ENCODE measurements around the gene RANBP3.

Gene RANBP3

DNA sequence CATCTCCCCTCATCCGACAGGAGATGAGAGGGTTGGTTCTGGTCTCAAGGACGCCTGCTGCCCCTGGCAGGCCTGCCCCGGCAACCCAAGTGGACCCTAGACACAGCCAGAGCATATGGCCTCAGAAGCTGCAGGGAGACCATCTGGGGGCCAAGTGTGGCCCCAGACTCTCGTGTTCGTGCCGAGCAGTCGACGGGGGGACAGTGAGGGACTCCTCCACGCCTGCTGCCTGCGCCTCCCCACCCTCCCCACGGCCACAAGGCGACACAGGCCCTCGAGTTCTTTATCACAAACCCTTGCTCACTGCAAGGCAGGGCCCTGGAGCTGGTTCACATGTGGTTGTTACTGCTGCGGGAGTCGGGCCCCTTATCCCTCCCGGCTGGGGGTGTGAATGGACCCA lies 54.6 kb downstream of the RANBP3 start:
- no peak for DNase-seq

DNA sequence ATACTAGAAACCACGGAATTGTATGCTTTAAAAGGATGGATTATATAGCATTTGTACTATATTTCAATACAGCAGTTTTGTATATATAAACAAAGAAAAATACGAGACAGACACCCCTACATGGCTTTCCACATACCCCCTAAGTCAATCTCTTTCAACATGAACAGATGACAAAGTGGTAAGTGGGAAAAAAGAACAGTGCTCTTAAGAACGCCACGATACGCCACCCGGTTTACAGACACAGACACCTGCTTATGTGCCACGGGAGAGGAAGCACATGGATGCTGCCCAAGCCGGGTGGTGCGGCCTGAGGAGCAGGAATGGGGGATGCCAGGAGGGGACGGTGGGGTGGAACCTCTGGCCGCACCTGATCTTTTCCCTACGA lies 55.8 kb downstream of the RANBP3 start:
- no peak for DNase-seq

DNA sequence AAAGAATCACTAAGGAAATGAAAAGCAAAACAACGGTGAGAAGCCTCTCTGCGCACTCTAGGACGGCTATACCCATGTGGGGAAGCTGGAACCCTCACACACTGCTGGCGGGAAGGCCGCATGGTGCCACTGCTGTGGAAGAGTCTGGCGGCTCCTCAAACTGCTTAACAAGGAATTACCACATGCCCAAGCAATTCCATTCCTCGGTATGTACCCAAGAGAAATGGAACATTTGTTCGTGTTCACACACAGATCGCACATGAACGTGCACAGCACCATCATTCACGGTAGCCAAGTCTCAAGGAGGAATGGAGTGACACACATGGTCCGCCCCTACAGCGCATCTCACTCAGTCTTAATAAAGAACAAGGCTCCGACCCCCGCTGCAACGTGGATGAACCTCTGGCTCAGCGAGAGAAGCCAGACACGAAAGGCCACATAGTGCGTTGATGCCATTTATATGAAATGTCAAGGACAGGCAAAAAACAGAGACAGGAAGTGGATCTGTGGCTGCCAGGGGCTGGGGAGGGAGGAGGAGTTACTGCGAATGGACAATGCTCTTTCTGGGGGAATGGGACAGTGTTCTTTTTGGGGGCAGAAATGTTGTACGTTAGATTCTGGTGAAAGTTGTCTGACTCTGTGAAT lies 56.3 kb downstream of the RANBP3 start:
- no peak for DNase-seq

DNA sequence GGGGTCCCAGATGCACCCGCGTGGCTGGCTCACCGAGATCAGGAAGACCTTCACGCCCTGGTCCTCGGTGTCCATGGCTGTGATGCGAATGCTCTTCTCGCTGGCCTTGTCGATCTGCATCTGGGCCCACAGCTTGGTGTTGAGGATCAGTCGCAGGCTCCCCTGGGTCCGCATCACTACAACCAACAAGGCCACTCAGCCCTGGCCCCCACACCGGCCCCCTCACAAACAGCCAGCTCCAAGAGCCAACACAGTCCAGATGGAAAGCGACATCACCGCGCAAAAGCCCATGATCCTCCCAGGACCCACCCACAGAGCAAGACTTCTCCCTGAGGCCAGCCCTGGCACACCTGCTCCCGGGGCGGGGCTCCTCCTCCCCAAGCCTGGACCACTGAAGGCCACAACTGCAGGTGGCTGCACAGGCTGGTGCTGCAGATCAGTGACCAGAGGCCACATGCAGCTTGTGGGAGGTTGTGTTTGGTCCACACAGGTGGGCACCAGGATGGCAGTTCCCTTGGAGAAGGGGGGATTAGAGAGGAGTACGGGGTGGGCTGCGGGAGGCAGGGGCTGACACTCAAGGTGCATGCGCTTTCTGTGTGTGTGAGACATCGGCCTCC lies 59.4 kb downstream of the RANBP3 start:
- no peak for DNase-seq

DNA sequence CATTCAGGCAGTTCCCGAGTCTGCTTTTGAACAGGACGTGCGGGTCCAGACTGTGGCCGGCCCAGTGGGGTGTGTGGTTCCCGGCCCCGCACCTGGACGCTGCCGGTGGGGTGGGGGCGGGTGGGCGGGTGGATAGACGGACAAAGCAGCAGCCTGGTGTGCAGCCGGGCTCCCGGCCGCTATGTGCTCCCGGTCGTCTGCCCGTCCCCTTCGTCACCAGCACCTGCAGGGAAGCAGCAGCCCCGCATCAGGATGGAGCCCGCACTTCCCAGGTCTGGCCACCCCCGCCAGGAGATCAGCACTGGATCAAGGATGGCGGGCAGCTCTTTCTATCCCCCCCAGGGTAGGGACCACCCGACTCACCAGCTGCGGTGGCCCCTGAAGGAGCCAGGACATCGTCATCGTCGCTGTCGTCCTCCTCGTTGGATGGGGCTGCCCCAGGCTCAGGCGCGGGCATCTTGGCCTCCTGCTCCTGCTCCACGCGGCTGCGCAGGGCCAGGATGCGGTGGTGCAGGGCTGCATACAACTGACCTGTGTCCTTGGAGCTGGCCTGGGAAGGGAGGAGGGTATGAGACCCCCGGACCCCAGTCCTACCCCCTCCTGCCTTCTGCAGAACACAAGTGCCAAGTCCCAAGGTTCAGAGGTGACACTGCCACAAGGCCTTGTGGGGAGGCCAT lies 60.4 kb downstream of the RANBP3 start:
- no peak for DNase-seq

DNA sequence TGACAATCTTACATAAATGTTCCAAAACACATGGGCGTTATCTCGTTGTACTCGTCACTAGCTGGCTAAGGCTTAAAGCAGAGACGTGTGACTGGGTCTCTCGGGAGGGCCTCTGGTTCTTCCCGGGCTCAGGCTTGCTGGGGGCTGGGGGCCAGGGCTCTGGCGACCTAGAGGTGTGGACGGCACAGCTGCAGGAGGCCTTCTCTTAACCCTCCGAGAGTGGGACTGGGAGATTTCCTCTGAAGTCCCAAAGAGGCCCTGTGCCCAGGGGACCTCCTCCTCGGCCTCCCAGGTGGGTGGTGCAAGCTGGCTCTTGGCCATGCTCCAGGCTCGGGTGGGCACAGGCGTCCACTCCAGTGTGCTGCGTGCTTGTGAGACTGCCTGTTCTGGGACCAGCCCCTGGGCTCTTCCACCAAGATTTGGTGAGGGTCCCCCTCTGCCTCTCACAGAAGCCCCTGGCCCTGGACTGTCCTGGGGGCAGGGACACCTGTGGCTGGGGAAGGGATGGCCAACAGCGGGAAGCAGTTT lies 61.7 kb downstream of the RANBP3 start:
- no peak for DNase-seq

DNA sequence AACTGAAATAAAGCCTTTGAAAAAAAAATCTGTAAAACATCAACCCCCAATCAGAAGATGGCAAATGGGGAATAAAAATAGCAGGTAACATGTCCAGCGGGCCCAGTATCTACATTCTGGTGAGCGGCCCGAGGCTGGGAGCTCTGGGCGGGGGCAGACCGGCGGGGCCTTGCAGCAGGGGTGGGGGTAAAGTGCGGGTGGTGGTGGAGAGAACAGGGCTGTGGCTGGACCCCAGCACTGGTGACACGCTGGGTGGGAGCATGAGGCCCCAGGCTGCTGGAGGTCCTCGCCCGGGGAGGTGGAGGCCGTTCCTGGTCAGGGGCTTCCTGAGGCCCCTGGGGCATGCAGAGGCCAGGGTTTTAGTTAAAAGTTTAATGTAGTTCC lies 62.2 kb downstream of the RANBP3 start:
- no peak for DNase-seq

DNA sequence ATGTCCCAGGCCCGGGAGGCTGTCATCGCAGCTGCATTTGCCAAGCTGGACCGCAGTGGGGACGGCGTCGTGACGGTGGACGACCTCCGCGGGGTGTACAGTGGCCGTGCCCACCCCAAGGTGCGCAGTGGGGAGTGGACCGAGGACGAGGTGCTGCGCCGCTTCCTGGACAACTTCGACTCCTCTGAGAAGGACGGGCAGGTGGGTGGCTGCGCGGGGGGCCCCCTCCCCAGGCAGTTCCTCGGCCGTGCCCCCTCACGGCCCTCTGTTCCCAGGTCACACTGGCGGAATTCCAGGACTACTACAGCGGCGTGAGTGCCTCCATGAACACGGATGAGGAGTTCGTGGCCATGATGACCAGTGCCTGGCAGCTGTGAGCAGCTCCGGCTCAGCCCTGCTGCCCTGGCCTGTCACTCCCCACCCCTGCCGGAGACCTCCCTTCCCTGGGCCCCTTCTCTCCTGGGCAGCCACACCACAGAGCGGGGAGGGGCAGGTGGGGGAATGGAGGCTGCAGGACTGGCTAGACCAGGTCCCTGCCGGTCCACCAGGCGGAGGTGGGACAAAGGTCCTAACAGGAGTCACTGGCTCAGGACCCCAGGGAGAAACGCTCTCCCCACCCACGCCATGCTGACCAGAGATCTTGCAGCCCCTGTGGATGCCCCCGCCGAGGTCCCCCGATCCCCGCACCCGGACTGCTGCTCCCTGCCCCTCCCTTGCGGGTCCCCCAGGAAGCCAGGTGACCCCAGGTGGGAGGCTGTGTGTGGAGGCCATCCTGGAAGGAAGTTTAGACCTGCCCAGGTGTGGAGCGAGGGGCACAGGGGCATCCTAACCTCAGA lies 62.8 kb downstream of the RANBP3 start:
- no peak for DNase-seq

DNA sequence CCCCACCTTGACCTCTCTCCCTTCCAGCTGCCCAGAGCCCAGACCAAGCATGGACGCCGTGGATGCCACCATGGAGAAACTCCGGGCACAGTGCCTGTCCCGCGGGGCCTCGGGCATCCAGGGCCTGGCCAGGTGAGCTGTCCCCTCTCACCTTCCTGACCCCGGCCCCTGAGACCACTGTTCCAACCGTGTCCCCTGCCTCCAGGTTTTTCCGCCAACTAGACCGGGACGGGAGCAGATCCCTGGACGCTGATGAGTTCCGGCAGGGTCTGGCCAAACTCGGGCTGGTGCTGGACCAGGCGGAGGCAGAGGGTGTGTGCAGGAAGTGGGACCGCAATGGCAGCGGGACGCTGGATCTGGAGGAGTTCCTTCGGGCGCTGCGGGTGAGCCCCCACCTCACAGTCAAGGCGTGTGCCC lies 63.6 kb downstream of the RANBP3 start:
- DNase-seq, result no peak

DNA sequence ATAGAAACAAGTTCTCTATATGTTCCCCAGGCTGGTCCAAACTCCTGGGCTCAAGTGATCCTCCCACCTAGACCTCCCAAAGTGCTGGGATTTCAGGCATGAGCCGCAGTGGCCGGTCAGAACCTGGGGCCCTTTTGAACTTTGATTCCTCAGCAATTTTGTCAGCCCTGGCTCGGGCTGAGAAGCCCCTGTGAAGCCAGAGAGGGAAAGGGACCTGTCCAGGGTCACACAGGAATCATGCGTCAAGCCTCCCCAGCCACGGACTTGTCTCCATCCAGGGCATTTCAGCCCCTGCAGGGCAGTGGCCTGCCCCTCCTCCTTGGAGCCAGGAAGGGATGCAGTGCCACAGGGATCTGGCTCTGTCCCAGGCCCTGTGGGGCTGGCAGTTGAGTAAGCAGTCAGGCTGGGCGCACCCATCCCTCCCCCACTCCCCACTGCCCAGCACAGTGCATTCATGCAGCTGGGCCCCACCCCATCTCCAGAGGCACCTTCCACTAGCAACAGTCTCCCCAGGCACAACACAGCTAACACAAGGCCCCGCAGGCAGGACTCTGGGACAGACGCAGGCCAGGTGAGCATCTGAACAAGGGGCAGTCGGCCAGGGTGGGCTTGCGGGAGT lies 64.1 kb downstream of the RANBP3 start, which contains the start of gene CAPS:
TSS of gene CAPS (plus strand) at position 516 of the 619 bp plus-strand sequence. CDS start 153 bp downstream, outside the sequence.
- DNase-seq, result no peak

DNA sequence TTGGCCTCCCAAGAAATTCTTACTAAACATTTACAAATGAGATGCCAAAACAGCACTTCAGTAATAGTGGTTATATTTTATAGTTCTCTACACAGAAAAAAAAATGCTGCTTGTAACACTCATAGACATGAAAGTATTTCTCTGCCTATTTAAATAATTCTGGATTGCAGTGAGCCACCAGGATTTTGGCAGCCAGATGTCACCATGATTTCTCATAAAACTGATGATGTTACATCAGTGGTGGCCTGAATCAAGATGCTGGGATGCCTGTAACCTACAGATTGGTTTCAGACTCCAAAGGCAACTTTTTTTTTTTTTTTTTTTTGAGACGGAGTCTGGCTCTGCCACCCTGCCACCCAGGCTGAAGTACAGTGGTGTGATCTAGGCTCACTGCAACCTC lies 66.6 kb downstream of the RANBP3 start:
- DNase-seq, result no peak

DNA sequence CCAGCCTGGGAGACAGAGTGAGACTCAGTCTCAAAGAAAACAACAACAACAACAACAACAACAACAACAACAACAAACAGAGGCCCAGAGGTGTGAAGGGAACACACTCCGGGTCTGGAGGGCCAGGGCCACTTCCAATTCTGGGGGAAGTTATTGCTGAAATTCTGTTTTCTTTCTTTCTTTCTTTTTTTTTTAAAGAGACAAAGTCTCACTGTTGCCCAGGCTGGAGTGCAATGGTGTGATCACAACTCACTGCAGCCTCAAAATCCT lies 67.4 kb downstream of the RANBP3 start:
- DNase-seq, result no peak

DNA sequence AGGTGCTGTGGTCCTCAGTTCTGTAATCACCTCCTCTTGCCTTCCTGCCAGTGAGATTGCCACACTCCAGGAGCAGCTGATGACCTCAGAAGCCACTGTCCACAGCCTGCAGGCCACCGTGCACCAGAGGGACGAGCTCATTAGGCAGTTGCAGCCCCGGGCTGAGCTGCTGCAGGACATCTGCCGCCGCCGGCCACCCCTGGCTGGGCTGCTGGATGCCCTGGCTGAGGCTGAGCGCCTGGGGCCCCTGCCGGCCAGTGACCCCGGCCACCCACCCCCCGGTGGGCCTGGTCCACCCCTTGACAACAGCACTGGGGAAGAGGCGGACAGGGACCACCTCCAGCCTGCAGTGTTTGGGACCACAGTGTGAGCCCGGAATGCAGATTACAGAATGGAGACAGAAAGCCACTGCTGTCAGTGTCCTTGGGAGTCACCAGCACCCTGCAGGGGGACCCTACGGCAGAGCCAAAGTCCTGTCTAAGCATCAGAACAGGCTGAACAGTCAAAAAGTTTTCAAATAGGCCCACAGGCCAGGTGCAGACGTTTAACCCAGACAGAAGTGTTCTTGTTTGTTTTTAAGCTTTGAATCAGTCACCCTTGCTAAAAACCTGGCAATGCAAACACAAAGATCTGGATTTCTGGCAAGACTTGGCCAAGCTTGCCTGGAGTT lies 69.0 kb downstream of the RANBP3 start:
- no peak for DNase-seq

DNA sequence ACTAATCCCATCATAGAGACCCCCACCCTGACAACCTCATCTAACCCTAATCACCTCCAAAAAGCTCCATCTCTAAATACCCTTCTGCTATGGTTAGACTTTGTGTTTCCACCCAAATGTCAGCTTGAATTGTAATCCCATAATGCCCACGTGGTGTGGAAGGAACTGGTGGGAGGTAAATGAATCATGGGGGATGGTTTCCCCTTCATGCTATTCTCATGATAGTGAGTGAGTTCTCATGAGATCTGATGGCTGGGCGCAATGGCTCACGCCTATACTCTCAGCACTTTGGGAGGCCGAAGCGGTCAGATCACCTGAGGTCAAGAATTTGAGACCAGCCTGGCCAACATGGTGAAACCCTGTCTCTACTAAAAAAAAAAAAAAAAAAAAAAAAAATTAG lies 70.7 kb downstream of the RANBP3 start:
- DNase-seq, result no peak

DNA sequence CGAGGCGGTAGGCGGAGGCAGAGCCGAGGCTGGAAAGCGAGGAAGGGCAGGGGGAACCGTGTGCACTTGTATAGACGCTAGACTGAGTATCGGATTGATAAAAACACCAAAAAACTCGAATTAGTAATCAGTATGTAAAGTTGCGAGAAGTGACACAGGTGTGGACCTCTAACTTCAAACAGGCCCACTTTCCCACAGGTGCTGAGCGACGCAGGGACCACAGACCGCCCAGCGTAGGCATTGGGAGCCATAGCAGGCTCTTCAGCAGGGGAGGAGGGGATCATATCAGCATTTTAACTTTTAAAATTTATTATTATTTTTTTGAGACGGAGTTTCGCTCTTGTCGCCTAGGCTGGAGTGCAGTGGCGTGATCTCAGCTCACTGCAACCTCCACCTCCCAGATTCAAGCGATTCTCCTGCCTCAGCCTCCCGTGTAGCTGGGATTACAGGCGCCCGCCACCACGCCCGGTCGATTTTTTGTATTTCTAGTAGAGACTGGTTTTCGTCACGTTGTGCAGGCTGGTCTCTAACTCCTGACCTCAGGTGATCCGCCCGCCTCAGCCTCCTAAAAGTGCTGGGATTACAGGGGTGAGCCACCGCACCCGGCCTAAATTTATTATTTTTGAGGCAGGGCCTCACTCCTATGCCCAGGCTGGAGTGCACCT lies 72.7 kb downstream of the RANBP3 start:
- no peak for DNase-seq

DNA sequence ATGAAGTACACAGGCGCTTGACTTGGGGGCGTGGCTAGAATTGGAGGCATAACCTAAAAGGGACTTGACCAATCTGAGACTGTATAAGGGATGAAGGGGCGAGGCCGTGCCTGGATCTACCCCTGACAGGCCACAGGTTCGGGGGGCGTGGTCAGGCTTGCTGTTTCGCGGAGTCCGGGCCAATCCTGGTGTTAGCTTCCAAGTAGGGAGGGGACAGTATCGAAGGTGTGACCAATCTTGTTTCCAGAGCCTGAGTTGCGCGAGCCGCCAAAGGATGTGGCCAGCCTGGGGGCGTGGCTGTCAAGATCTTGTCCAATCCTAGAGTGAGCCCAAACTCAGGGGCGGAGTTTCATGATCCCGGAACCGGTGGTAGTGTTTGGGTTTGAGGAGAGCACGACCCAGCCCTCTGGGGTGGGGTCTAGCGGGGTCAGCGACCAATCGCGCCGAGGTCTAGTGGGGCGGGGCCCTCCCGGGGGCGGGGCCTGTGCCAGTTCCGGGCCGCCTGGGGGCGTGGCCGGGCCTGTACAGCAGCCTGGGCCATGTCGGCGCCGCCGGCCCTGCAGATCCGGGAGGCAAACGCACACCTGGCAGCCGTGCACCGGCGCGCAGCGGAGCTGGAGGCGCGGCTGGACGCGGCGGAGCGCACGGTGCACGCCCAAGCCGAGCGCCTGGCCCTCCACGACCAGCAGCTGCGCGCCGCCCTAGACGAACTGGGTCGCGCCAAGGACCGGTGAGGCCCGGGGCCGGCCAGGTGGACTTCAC lies 73.4 kb downstream of the RANBP3 start, which contains the start of gene VMAC:
TSS of gene VMAC (plus strand) at position 521 of the 762 bp plus-strand sequence. CDS start at position 540, 19 bp downstream.
- peak; percentile 100 for DNase-seq

DNA sequence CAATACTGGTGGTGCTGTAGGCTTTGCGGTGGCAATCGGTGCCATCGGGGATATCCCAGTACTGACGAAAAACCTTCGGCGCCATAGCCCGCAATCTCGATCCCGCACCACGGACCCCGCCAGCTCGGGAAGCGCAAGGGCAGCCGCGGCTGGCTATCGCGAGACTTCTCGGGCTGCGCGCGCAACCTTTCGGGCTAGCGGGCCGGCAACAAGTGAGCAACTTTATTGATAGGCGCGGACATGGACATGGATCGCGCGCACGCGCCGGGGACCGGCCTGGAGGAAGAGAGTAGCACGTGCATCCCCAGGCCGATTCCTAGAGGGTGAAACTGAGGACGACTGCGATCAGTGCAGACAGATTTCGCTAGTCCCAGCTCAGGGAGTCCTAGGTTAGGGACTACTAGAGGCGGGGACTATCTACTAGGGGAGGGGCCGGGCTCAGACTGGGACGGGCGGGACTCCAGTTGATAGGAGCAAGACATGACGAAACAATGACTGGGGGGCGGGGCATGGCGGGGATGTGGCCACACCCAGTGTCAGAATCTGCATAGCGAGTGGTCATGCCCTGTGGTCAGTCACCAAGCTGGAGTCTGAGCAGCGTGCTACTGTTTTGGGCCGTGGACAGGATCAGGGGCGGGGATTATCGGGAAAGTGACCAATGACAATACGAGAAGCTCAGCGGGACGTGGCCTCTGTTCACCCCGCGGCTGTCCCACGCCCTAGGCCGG lies 74.2 kb downstream of the RANBP3 start, which contains the start of gene NDUFA11:
TSS of gene NDUFA11 (minus strand) at position 167 of the 728 bp plus-strand sequence. CDS start at position 85, 82 bp downstream.
- DNase-seq, result peak; percentile 96

DNA sequence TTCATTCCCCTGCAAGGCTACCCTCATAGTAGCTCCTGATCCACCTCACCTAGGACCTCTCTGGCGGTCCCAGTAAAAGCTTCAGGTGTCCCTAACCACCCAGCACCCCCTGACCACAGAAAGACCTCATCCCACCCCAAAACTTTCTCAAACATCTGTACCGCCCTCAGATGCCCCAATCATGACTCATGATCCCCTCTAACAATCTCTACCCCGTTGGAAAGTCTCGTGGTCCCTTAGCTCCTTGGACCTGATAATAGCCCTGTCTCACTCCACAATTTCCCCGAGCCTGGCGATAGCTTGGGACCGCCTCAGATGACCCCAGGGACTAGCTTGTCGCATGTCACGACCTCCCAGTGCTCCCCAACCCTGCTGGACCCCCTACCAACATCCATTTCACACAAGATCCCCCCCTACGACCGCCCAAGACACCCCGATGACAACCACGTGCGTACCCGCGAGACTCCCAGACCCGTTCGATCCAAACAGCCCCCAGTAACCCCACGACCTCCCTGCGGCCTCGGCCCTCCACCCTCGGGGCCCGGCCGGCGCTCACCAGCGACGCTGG lies 74.8 kb downstream of the RANBP3 start:
- no peak for DNase-seq

DNA sequence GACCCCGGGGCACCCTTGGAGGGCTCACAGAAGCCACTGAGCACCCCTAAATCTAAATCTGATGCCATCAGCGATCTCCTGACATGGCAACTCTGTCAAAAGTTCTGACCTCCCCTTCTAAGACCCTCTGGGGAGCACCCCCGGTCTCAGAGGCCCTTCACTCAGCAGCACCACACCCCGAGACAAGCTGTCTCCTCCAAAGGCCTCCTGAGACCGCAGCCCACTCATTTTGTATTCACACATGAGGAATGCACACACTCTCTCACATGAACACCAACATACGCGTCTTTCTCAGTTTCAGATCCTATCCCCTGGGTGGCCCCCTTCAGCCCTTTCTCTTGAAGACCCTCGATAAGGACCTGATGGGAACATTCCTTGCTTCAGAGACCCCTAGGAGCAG lies 77.0 kb downstream of the RANBP3 start:
- DNase-seq, result no peak

All from DMS153 (cell line).